ENCODE measurements around the gene SLIT3.
A peak's percentile ranks its signal among the peaks of the same experiment; 100 is the strongest.

SLIT3 gene

DNA sequence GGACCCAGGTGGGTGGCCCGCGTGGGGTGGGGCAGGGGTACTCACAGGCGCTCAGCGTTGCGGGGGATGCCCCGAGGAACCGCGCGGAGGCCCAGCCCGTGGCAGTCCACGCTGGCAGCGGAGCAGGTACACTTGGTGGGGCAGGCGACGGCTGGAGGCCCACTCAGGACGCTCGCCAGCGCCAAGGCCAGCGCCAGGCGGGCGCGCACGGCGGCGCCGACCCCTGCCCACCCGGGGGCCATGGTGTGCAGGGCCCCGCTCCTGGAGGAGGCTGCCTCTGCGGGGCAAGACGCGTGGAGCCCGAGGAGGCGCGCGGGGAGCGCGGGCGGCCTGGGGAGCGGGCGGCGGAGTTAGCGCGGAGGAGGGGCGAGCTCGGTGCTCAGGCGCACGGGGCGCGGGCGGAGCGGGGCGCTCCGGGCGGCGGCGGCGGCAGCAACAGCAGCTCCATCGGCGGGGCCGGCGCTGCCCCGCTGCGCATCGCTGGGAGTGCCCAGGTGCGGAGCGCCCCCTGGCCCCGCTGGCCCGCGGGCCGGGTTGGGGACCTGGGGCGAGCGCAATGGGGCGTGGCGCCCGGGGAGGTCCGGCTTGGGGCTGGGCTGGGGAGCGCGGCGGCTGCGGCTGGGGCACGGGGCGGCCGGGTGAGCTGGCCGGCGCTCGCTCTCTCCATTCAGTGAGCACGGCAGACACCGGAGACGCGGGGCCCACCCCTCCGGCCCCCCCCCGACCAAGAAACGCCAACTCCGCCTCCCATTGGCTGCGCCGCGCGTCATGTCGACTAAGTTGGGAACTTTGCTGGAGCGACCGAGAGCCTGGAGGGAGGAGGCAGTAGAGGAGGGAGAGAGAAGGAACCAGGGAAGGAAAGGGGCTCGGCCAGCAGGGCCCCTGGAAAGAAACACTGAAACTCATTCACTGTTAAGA lies at the start of gene SLIT3:
SLIT3 (minus strand) TSS at position 672 of the 918 bp plus-strand sequence; CDS start at position 242, 430 bp downstream.
- no peak for DNase-seq

DNA sequence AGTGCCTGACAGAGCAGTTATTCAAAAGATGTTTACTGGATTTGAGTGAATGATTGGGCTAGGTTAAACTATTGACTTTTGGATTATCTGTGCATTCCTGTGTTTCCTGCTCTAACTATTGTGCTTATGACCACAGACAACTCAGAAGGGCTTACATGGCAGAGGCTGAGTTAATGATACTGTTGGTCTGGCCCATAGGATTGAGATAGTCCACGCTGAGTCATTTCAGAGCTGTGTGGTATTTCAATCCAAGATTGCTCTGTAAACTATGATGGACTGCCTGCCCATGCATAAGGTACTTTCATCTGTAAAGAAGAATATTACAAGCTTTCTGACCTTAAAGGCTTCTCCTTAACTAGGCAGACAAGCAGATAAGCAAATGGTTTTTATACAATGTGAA lies 49.1 kb upstream of the SLIT3 start:
- no peak for DNase-seq

GRCh38 chr5:169347786-169348185 lies 46.8 kb upstream of the SLIT3 start:
- DNase-seq, result no peak

GRCh38 chr5:169344629-169345028 lies 43.7 kb upstream of the SLIT3 start:
- no peak for DNase-seq

DNA sequence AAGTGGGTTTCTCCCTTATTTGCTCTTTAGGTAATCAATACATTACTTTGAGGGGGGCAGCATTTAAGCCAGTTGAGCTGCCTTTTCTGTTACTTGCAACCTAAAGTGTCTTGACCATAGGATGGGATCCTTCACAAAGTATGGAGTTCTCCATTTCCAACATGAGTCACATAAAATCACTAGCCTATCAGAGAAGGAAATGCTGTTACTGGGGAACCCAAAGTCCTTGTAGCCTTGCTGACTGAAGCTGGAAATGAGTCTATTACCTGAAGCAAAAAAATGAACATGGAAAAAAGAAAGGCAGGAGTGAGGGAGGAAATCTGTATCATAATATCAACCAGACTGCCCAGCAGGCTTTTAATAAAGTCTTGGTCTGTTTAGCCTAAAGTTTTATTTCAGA lies 42.8 kb upstream of the SLIT3 start:
- no peak for DNase-seq

DNA sequence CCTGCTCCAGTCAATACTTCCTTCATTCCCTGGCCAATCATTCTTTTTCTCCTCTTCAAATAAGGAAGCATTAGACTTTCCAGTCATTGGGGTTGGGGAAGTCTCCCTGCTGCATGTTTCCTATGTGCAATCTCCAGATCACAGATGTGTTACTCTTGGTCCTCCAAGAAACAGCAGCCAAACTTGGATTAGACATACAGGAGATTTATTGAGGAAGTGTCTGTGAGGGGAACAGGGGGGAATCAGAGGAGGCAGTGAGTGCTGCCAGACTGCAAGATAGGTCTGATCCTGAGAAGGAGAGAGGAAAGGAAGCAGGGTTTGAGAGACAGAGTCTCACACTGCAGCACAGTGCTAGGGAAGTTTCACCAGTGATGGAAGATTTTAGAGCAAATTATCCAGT lies 40.6 kb upstream of the SLIT3 start:
- DNase-seq, result no peak

GRCh38 chr5:169339869-169340268 lies 38.9 kb upstream of the SLIT3 start:
- DNase-seq, result no peak

GRCh38 chr5:169336242-169336641 lies 35.3 kb upstream of the SLIT3 start:
- DNase-seq, result no peak

DNA sequence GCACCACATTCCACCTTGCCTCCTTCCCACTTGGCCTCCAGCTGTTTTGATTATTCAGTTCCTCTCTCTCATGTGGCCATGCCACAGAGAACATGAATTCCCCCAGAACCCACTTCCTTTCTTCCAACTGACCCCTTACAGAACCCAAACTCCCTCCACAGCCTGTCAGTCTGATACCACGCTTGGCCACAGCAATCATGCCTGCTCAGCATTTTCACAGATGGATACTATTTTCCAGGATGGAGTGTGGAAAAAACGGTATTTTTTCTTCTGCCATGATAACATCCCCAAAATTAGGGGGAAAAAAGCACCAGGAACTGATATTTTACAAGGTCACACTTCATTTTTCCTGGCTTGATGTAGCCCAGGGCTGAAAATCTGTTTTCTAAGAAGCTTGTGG lies 34.9 kb upstream of the SLIT3 start:
- no peak for DNase-seq

DNA sequence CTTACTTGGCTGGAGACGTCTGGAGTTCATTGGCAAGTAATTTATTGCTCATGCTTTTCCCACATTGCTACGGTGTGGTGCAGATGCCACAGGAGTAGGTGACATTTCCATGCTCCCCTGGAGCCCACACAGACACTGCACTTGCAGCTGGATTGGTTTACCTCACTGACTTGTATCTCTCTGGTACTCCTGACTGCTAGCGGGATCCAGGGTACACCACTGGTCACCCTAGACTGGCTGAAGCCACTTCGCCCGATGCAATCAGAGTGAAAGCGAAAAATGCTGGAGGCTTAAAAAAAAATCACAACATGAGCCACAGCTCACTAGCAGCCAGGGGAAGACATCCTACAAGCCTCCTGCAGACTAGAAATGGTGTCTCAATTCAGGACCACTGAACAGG lies 32.6 kb upstream of the SLIT3 start:
- DNase-seq, result no peak

DNA sequence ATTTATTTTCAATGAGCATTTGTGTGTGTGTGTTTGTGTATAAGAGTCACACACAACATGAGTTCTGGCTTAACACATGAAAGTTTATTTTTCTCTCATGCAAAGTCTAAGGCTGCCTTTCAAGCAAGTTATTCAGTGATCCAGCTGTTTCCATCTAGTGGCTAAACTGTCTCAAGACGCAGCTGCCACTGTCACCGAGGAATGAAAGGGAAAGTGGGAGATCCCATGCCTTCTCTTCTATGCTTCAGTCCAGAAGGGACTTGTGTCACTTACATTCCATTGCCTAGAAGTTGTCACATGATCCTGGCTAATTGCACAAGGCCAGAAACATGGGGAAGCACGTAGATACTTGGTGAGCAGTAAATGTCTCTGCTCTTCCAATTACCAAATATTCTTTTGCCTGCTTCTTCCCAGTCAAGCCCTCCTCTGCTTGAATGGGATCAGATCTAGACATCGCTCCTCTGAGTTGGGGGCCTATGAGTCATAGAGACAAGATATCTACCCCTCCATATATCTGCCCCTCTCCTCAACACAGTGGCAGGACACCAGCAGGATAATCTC lies 30.4 kb upstream of the SLIT3 start:
- no peak for DNase-seq

- no peak for DNase-seq
Measured at GRCh38 chr5:169328401-169328800, 27.5 kb upstream of the SLIT3 start.

GRCh38 chr5:169325273-169325672 lies 24.3 kb upstream of the SLIT3 start:
- DNase-seq, result no peak

GRCh38 chr5:169318556-169318955 lies 17.6 kb upstream of the SLIT3 start:
- no peak for DNase-seq

DNA sequence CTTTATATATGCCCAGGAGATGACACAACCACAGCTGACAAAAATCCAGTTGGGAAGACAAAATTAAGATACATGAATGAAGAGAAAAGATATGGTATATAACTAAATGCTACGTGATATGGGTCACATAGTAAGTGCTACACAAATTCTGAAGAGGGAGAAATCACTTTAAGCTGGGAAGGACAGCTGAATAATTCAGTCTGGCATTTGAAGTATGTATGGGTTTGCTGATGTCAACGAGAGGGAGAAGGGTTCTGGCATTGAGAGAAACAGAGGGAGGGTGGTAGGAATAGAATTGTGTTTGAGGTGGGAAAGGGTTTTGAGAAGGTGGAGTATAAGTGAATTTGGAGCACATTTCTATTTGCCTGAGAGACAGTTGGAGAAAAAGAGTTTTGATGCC lies 6.7 kb upstream of the SLIT3 start:
- no peak for DNase-seq

- no peak for DNase-seq
Measured at GRCh38 chr5:169305366-169305765, 4.4 kb upstream of the SLIT3 start.

- no peak for DNase-seq
Measured at GRCh38 chr5:169304175-169304574, 3.2 kb upstream of the SLIT3 start.

- no peak for DNase-seq
Measured at GRCh38 chr5:169303119-169303515, 2.2 kb upstream of the SLIT3 start.

DNA sequence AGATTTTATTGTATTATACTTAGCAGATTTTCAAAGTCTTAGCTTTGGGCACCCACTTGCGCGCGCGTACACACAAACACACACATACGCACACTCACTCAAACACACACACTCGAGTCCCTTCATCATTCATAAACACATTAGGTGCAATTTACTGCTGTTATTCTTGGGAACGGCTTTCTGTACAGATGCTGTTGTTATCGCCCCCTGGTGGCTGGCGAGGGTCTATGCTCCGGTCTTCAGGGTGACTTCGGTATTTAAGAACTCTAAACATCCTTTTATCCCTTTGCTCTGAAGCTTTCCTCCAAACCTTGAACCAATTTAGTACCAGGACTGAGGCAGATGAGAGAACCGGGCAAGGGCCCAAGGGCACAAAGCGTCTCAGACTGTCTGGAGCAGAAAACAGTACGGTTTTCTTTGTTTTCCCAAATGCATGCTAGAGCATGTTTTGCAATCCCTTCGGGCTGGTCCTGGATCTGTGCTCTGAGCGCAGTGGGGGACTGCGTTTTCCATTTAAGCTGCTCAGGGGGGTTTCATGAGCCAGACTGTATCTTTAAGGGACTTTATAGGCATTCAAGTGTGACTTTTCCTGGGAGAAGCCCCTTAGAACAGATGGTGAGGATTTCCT lies 1.7 kb upstream of the SLIT3 start:
- DNase-seq, result peak; percentile 36

GRCh38 chr5:169301986-169302385 lies 1.0 kb upstream of the SLIT3 start:
- DNase-seq, result no peak

- no peak for DNase-seq
Measured at GRCh38 chr5:169301386-169301934, 521 bp upstream of the SLIT3 start.

DNA sequence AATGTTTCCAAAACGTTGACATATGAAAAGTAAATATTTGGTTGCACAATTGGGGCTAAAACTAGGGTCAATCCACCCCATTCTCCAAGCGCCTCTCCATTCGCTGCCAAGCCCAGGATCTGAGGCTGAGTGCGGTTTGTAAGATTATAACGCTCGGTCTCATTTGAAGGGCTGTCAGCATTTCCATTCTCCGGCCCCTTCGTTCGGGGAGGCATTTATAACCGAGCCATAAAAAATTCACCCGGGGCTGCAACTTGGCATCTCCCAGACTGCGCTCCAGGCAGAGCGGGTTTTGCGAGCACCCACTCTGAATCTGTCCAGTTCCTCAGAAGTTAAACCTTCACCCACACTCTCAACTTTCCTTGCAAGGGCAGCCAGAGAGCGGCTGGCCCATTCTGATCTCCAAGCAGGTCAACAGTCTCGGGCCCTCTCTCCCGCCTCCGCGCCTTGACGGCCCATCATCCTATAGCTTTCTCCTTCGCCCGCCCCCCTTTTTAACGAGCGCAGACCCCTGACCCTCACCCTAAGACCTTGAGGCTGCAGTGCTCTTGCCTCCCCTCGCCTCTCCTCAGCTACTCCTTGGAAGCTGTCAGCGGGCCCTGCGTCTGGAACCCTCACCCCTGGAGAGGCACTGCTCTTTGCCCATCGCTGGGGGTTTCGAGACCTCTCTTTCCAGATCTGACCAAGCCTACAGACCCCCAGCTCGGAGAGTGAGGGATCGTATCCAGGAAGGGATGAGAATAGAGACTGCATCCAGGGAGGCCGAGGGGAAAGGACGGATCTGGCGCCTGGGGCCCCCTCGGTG lies 1.1 kb downstream of the SLIT3 start:
- no peak for DNase-seq

DNA sequence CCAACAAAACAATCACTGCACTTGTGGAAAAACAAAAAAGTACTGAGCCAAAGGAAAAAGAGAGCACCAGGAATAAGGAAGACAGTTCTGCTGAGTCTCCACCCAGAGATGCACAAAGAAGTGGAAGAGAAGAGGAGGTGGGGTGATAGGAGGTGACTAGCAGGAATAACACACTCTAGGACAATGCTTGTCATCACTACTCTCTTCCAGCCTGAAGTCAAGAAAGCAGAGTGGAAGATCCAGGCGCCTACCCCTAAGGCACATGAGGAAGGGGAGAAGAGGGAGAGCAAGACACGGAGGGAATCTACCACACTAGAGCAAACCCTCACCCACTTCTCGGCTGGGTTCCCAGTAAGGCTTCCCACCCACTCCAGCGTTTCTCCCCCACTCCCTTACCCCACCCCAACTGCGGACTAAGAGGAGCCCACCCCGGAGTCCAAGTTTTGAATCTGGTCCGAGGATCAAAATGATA lies 1.7 kb downstream of the SLIT3 start:
- no peak for DNase-seq

Measured in CD4-positive, alpha-beta T cell treated with Interleukin-15 for 1 hour (primary cell).